T47D (cell line): ENCODE measurements around the gene OR4Q3.
"Not testable (repeated sequence)": the region's sequence is repeated elsewhere in the genome, so short reads cannot be mapped to it uniquely, and the experiment has no call there.

ENCODE experiments used
- DNase-seq, 2 experiments: peaks; one replicate each; pipeline versions ENCODE4 v3.0.0 to v3.0.0-alpha.2; 2011 to 2012; ENCODE audit warnings: low read depth in 1 of 2, low spot score in 1 of 2
- JUND ChIP-seq: IDR thresholded peaks from 2 replicates; pipeline ENCODE4 v1.6.1; 2012; ENCODE audit warnings: low read depth
- in situ Hi-C: cut with HindIII; loops from 2 replicates; pipeline ENCODE4 v1.10.0; 2016; ENCODE audit warnings: low sequenced_read_pairs, low pct_unique_long_range_greater_than_20kb

Gene OR4Q3

GRCh38 chr14:19743256-19743655 lies at the start of gene OR4Q3:
TSS of gene OR4Q3 (plus strand) at chr14:19743571.
- in situ Hi-C loops: no loop called here
- no peak for TF ChIP-seq JUND
- no peak for DNase-seq

GRCh38 chr14:19729359-19729758 lies 14.0 kb upstream of the OR4Q3 start:
- in situ Hi-C loops: no loop called here
- no peak for DNase-seq
- no peak for TF ChIP-seq JUND

GRCh38 chr14:19729763-19730162 lies 13.6 kb upstream of the OR4Q3 start:
- DNase-seq: no peak
- in situ Hi-C loops: no loop called here
- TF ChIP-seq JUND: no peak

GRCh38 chr14:19733893-19734292 lies 9.5 kb upstream of the OR4Q3 start:
- DNase-seq, in situ Hi-C loops: not testable (repeated sequence)

GRCh38 chr14:19752316-19752715 lies 8.9 kb downstream of the OR4Q3 start:
- DNase-seq, in situ Hi-C loops: not testable (repeated sequence)

- no peak for DNase-seq
- no peak for TF ChIP-seq JUND
- in situ Hi-C loops: no loop called here
These were observed 10.8 kb downstream of the OR4Q3 start for GRCh38 chr14:19754172-19754571.

- DNase-seq, in situ Hi-C loops: not testable (repeated sequence)
These were observed 28.1 kb downstream of the OR4Q3 start for GRCh38 chr14:19771491-19771890.

GRCh38 chr14:19771895-19772430 lies 28.6 kb downstream of the OR4Q3 start:
- no peak for TF ChIP-seq JUND
- DNase-seq: no peak
- in situ Hi-C loops: no loop called here

GRCh38 chr14:19772454-19772853 lies 29.1 kb downstream of the OR4Q3 start:
- in situ Hi-C loops, DNase-seq: not testable (repeated sequence)

GRCh38 chr14:19773204-19773603 lies 29.8 kb downstream of the OR4Q3 start, which contains the start of gene OR4M1:
TSS of gene OR4M1 (plus strand) at chr14:19773504. CDS start at chr14:19780323, 6,819 bp downstream.
- in situ Hi-C loops: not testable (repeated sequence)

GRCh38 chr14:19775587-19775986 lies 32.2 kb downstream of the OR4Q3 start:
- TF ChIP-seq JUND: no peak
- no peak for DNase-seq
- in situ Hi-C loops: no loop called here

More at GRCh38 chr14:19773204-19773603, 29.8 kb downstream of the OR4Q3 start, which contains the start of gene OR4M1:
- DNase-seq: not testable (repeated sequence)

GRCh38 chr14:19785848-19786247 lies 42.5 kb downstream of the OR4Q3 start:
- in situ Hi-C loops: not testable (repeated sequence)

GRCh38 chr14:19787318-19787717 lies 43.9 kb downstream of the OR4Q3 start:
- DNase-seq, in situ Hi-C loops: not testable (repeated sequence)

More at GRCh38 chr14:19785848-19786247, 42.5 kb downstream of the OR4Q3 start:
- DNase-seq: not testable (repeated sequence)

- DNase-seq, in situ Hi-C loops: not testable (repeated sequence)
These were observed 44.8 kb downstream of the OR4Q3 start for GRCh38 chr14:19788150-19788549.

- in situ Hi-C loops: not testable (repeated sequence)
- DNase-seq: peak in 1 of 2 experiments; percentile 2
These were observed 53.2 kb downstream of the OR4Q3 start for GRCh38 chr14:19796520-19797108.
